Prostate gland (tissue), 2 donors: ENCODE measurements around the gene TMEM250. TPM values are rescaled to one million over a fixed set of nuclear protein-coding genes. Genes with fewer than 3 reads are reported as not detected.
A peak's percentile ranks its signal among the peaks of the same experiment; 100 is the strongest.

Experiments
- DNase-seq: peaks from one replicate; pipeline ENCODE4 v3.0.0-alpha.2; 2019; ENCODE audit warnings: low spot score
- H3K27ac ChIP-seq, 2 donors: fragments of 200-600 bp; sonication (generic); 2 replicates each; pipeline ENCODE4 v1.5.1; 2017 to 2019
- H3K27me3 ChIP-seq: fragments of 200-600 bp; sonication (generic); replicated peaks from 2 replicates; pipeline ENCODE4 v1.5.1; 2019; ENCODE audit not compliant: insufficient read depth
- H3K36me3 ChIP-seq, 2 donors: fragments of 200-600 bp; sonication (generic); 1 replicate in 1 of 2; 2 replicates in 1 of 2; pipeline versions ENCODE4 v1.5.1 to v1.8.1; 2017 to 2019
- H3K4me1 ChIP-seq: fragments of 200-600 bp; sonication (generic); replicated peaks from 2 replicates; pipeline ENCODE4 v1.5.1; 2019
- H3K4me3 ChIP-seq, 2 donors: fragments of 200-600 bp; sonication (generic); 2 replicates each; pipeline ENCODE4 v1.5.1; 2017 to 2019
- H3K9me3 ChIP-seq: fragments of 200-600 bp; sonication (generic); 2 replicates; pipeline ENCODE4 v1.5.1; 2017
- POLR2A ChIP-seq: fragments of 450-650 bp; IDR thresholded peaks from one replicate; pipeline ENCODE4 v1.6.1; 2016; ENCODE audit warnings: antibody characterized with exemption, mild to moderate bottlenecking
- POLR2AphosphoS5 ChIP-seq: sonication (generic); formaldehyde crosslinking; IDR thresholded peaks from one replicate; pipeline ENCODE4 v1.6.1; 2017; ENCODE audit warnings: antibody characterized with exemption
- WGBS: methylation state at CpG from one replicate; pipeline ENCODE4 v1.1.5; 2018; 5-methylcytosine and 5-hydroxymethylcytosine counted together
- intact Hi-C: fragments of 100-400 bp; cut with DNase I; formaldehyde crosslinking; loops from one replicate; pipeline ENCODE4 v1.14.2; 2022
- total RNA-seq, 2 donors: library from RNA; depleted of rRNA; stranded (reverse); fragments of >200 nt; gene quantifications; one replicate each; pipeline ENCODE4 v1.1.0, GENCODE V29; 2016
- TF ChIP-seq, protein P1 (sequence below), 4 experiments: fragments of 200-600 bp in 2 of 4; fragments of 450-650 bp in 2 of 4; sonication (generic) in 2 of 4; IDR thresholded peaks; 1 replicate in 3 of 4; 2 replicates in 1 of 4; pipeline ENCODE4 v1.5.1; 2016 to 2019; ENCODE audit warnings: antibody characterized with exemption in 4 of 4, mild to moderate bottlenecking in 2 of 4, moderate library complexity in 2 of 4

The TMEM250 gene
- total RNA-seq, 2 donors from 2014 or later = 44.7 to 65.1 TPM

- 89% methylated on average over 22 of the region's 22 CpGs for WGBS
- Histone ChIP-seq H3K4me1 (peaks cover 10% of the 10 kb centered on the region), H3K27ac (no peak overlapping the region), H3K27me3 (no peaks in the 10 kb centered on the region), H3K4me3 (no peak overlapping the region), H3K36me3 (peaks cover 0 to 9% of the 10 kb centered on the region in 2 donors), H3K9me3 (no peaks in the 10 kb centered on the region)
- no peak for DNase-seq
- TF ChIP-seq, protein P1, sequence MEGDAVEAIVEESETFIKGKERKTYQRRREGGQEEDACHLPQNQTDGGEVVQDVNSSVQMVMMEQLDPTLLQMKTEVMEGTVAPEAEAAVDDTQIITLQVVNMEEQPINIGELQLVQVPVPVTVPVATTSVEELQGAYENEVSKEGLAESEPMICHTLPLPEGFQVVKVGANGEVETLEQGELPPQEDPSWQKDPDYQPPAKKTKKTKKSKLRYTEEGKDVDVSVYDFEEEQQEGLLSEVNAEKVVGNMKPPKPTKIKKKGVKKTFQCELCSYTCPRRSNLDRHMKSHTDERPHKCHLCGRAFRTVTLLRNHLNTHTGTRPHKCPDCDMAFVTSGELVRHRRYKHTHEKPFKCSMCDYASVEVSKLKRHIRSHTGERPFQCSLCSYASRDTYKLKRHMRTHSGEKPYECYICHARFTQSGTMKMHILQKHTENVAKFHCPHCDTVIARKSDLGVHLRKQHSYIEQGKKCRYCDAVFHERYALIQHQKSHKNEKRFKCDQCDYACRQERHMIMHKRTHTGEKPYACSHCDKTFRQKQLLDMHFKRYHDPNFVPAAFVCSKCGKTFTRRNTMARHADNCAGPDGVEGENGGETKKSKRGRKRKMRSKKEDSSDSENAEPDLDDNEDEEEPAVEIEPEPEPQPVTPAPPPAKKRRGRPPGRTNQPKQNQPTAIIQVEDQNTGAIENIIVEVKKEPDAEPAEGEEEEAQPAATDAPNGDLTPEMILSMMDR (IDR thresholded peaks at IDR 0.05) = no peak
- TF ChIP-seq POLR2AphosphoS5 (no peak), POLR2A (no peak)
- intact Hi-C loops = loop anchor here (2.0 kb wide), 1 partner anchor 22 kb away; no protein-coding TSS in a partner anchor
Observed at GRCh38 chr9:136111190-136111589, 7.5 kb downstream of the TMEM250 start.

DNA sequence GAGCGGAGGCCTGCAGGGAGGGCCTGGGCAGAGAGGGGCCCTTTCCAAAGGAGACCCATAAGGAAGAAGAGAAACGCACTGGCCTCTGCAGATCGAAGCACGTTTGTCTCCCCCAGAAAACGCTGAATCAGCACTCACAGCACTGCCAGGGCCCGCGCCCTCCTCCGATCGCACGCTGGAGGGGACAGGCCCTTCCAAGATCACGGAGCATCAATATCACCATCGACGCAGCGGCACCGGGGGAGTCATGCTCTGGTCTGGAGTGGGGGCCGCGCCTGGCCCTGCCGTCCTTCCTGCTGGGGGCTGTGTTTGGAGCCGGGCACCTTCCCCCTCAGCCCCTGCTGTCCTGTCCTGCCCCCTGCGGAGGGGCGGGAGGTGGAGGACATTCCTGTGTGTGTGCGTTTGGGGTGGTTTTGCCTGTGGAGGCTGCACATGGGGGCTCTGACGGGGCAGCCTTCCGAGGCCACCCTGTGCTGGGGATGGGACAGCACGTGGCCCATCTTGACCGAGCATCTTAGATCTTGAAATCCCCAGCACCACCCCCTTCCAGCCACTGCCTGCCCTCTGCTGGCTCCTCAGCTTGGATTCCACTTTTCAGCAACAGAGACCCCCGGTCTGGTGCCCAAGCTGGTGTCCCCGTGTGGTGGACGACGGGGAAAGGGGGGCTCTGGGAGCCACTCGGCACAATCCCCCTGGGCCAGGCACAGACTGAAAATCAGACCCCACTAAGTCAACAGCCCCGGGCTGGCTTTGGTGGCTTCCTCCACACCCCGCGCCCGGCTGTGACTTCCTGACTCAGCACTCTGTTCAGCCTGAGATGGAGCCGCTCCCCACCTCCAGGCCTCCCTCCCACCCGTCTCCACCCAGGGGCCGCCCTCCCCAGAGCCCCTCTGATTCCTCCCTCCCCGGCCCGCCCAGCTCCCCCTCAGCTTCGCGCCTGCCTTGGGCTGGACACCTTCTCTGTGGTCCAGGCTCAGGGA, 8.3 kb downstream of the TMEM250 start:
- intact Hi-C loops = loop anchor here (2.0 kb wide), 1 partner anchor 22 kb away; no protein-coding TSS in a partner anchor

DNA sequence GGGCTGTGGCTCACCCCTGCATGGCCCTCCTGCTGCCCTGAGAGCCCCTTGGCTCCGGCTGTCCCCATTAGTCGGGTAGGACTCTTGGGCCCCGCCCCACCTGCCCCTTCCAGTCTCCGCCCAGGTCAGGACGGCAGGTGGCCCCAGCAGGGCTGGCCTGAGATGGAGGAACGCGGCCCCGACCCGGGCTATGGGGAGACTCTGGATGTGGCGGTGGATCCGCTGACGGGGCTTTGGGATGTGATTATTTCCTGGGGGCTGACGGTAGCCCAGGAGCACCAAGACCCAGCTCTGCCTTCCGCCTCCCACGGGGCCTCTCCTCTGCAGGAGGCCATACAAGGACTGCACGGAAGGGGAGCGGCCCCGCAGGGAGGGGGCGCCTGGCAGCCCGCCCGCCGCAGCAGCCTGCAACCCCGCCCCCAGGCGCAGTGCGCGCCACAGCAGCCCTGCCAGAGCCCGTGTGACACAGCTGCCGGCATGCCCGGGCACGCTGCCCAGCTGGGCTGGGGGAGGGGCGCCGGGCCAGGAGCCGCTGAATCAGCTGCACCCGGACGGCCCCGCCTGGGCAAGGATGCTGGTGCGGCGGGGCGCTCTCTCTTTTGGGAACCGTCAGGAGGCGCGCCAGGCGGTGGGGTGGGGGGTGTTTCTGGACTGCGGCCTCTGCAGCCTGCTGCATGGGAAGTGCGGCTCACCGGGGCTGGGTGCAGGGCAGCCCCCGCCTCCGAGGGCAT, 9.2 kb downstream of the TMEM250 start:
- Histone ChIP-seq H3K36me3 (no peaks in the 10 kb centered on the region), H3K27me3 (no peaks in the 10 kb centered on the region), H3K4me3 (peak overlapping the region; percentile 11 to 22), H3K9me3 (no peaks in the 10 kb centered on the region), H3K27ac (peak overlapping the region; percentile 59 to 67), H3K4me1 (peaks cover 10% of the 10 kb centered on the region)
- intact Hi-C loops = loop anchor here (2.0 kb wide), 1 partner anchor 21 kb away; no protein-coding TSS in a partner anchor
- TF ChIP-seq, protein P1 (IDR thresholded peaks at IDR 0.05) = peak in 2 of 4 experiments; percentile 16
- peak; percentile 81 for TF ChIP-seq POLR2AphosphoS5
- no peak for TF ChIP-seq POLR2A
- WGBS = 2% methylated on average over 31 of the region's 48 CpGs
- peak; percentile 86 for DNase-seq

More for the DNA sequence above, 8.3 kb downstream of the TMEM250 start:
- WGBS = 18% methylated on average over 42 of the region's 42 CpGs
- DNase-seq = no peak
- Histone ChIP-seq H3K27me3 (no peaks in the 10 kb centered on the region), H3K4me3 (peak overlapping the region; percentile 11 to 22), H3K9me3 (no peaks in the 10 kb centered on the region), H3K4me1 (peaks cover 10% of the 10 kb centered on the region), H3K36me3 (peaks cover 0 to 3% of the 10 kb centered on the region in 2 donors), H3K27ac (peak overlapping the region in 1 of 2 donors; percentile 21)
- TF ChIP-seq, protein P1 (IDR thresholded peaks at IDR 0.05) = peak in 2 of 4 experiments; percentile 15 to 38
- no peak for TF ChIP-seq POLR2A

DNA sequence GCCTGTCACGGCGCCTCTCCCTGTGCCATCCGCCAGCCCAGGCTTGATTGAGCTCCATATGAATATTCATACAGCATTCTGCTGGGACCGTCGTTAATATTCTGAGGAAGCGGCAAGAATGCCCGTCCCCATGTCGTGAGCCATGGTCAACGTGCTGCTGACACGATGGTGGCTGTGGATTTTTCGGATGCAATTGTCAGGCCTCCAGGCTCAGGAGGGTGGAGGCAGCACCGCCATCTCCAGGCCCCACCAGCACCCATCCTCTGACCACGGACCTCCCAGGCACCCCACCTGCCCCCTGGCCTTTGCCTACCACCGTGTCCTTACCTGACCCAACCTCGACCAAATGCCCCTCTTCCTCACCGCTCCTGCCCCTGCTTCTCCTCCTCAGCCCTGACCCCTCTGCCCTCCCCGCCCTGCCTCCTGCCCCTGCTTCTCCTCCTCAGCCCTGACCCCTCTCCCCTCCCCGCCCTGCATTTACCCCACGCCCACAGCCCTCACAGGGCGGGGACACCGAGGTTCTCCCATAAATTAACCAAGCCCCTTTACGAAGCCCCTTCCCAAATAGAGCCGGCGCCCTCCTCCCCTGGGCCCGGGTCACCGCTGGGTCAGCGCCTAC, 9.9 kb downstream of the TMEM250 start:
- no peak for DNase-seq
- H3K4me1 ChIP-seq = peaks cover 10% of the 10 kb centered on the region
- no peaks in the 10 kb centered on the region for H3K36me3 ChIP-seq
- H3K9me3 ChIP-seq = no peaks in the 10 kb centered on the region
- TF ChIP-seq POLR2AphosphoS5 = no peak
- TF ChIP-seq, protein P1 (IDR thresholded peaks at IDR 0.05) = no peak
- no peak for TF ChIP-seq POLR2A
- 63% methylated on average over 27 of the region's 27 CpGs for WGBS
- H3K4me3 ChIP-seq = peak overlapping the region in 1 of 2 donors; percentile 22
- intact Hi-C loops = no loop called here
- peak overlapping the region; percentile 59 to 67 for H3K27ac ChIP-seq
- no peaks in the 10 kb centered on the region for H3K27me3 ChIP-seq
